Mesodermal cell (in vitro differentiated cells): ENCODE measurements around the gene ISY1.

Source experiments
- H3K27ac ChIP-seq: 2 replicates; pipeline ENCODE4 v1.7.0; 2013; ENCODE audit warnings: mild to moderate bottlenecking, low read depth, low read length, moderate library complexity; ENCODE audit not compliant: severe bottlenecking
- H3K36me3 ChIP-seq: 2 replicates; pipeline ENCODE4 v1.7.1; 2013; ENCODE audit warnings: mild to moderate bottlenecking, low read length, moderate library complexity; ENCODE audit not compliant: control insufficient read depth, insufficient read depth
- H3K4me1 ChIP-seq: one replicate; pipeline ENCODE4 v1.7.1; 2013; ENCODE audit warnings: mild to moderate bottlenecking, low read length; ENCODE audit not compliant: insufficient read depth, control insufficient read depth, poor library complexity, severe bottlenecking
- H3K4me3 ChIP-seq: 2 replicates; pipeline ENCODE4 v1.7.0; 2013; ENCODE audit warnings: low read length, control low read depth, mild to moderate bottlenecking; ENCODE audit not compliant: insufficient read depth, poor library complexity, severe bottlenecking; ENCODE audit errors: extremely low read depth
- H3K9me3 ChIP-seq: 2 replicates; pipeline ENCODE4 v1.7.1; 2013; ENCODE audit warnings: mild to moderate bottlenecking, low read length, moderate library complexity; ENCODE audit not compliant: control insufficient read depth
- WGBS, 2 experiments: methylation state at CpG; one replicate each; pipeline ENCODE4 v1.1.5; 2013; ENCODE audit warnings: missing lambda C conversion rate in 2 of 2; ENCODE audit not compliant: insufficient coverage in 2 of 2; 5-methylcytosine and 5-hydroxymethylcytosine counted together

ISY1 gene

DNA sequence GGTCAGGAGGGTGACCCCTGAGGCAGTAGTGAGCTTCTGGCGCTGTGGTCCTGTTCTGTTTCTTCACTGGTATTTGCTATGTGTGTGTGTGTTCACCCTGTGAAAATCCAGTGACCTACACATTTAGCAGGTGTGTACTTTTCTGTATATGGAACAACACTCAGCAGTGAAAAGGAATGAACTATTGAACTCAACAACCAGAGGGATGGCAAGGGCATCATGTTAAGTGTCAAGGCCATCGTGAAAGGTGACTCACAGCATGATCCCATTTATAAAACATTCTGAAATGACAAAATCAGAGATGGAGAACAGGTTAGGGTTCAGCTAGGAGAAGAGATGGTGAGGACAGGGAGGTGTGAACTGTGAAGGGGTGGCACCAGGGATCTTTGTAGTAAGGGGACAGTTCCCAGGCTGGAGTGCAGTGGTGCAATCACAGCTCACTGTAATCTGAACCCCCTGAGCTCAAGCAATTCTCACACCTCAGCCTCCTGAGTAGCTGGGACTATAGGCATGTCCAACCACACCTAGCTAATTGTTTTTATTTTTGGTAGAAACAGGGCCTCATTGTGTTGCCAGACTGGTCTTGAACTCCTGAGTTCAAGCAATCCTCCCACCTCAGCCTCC lies 29.3 kb downstream of the ISY1 start:
- WGBS, 2 experiments, result 100% methylated on average over 1 of the region's 2 CpGs
- Histone ChIP-seq H3K27ac (no peak overlapping the region), H3K9me3 (no peaks in the 10 kb centered on the region), H3K36me3 (peaks cover 83% of the 10 kb centered on the region), H3K4me3 (no peak overlapping the region), H3K4me1 (no peaks in the 10 kb centered on the region)

DNA sequence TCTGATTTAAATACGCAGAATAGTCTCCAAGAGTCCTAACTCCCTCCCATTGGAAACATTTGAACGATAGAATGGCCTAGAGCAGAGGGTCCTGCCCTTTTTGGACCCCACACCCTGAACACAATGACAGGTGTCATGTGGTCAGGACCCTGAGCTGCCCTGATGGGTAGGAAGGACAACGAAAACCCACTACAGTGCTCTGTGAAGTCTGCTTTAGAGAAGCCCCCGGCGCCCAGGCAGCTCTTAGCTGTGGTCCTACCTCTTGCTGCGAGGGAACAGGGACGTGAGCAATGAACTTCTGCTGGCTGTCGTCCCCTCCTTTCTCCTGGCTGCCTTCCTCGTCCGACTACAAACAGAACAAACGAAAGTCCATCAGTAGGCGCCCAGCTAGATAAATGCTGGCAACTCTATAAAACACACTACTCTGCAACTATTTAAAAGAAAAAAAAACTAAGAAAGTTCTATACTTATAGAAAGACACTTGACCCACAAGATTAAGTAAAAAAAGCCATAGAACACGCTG lies 30.5 kb downstream of the ISY1 start:
- H3K4me1 ChIP-seq, result no peaks in the 10 kb centered on the region
- H3K4me3 ChIP-seq, result no peak overlapping the region
- peaks cover 75% of the 10 kb centered on the region for H3K36me3 ChIP-seq
- 91 to 95% methylated on average over 8 to 10 of the region's 13 CpGs for WGBS, 2 experiments
- H3K9me3 ChIP-seq, result no peaks in the 10 kb centered on the region
- H3K27ac ChIP-seq, result no peak overlapping the region

DNA sequence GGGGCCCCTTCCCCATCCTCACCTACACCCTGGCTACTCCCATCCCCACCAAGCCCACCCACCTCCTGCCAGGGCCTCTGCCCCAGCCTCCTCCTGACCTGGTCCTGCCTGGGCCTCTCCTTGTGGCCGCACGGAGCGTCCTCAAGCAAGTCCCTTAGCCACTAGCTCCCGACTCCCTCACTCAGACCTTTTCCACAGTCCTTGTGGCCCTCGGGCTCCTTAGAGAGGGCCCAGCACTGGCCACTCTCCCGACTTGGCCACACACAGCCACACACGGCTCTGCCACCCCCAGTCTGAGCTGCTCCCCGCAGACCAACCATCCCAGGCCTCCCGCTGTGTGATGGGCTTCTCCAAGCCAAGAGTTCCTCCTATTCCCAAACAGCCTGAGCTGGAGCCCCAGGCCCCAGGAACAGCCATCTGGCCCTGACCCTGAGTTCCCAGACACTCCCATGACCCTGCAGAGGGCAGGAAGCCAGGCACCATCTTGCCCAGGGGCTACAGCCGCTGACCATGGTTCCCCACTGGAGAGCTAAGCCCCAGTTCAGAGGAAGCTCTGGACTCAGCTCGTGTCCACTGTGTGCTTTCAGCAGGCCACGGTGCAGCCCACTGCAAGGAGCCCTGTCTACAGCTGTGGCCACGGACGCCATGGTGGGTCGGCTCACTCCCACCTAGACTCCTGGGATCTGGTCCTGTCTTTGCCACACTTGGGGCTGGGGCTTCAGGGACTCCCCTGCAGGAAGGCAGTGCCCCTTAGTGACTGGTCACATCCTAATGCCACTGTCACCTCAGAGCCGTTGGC lies 32.3 kb downstream of the ISY1 start:
- Histone ChIP-seq H3K36me3 (peaks cover 60% of the 10 kb centered on the region), H3K9me3 (no peaks in the 10 kb centered on the region), H3K4me1 (no peaks in the 10 kb centered on the region), H3K27ac (no peak overlapping the region), H3K4me3 (no peak overlapping the region)
- 95 to 98% methylated on average over 11 to 15 of the region's 16 CpGs for WGBS, 2 experiments

DNA sequence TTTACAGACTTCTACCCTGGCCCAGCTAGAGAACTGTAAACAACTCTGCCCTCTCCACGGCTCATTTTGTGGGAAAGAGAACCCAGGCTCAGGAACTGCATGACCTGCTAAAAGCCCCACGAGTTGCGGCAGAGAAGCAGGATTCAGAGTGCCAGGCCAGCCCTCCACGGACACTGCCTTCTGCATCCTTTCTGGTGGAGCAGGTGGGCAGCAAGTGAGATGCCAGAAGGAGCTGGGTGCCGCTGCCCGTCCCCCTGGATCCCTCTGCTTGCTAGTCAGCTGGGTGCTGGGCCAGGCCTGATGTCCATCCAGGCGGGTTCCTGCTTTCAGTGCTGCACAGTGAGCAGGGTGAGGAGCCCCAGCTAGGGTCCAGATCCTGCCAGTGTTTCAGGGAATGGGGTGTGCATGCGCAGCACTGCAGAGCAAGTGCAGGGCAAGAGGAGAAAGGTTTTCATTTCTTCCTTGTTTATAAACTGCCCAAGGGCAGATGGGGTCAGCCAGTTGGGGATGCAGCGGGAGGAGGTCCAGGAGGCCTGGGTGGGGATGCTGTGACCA lies 34.1 kb downstream of the ISY1 start:
- Histone ChIP-seq H3K9me3 (no peaks in the 10 kb centered on the region), H3K4me1 (no peaks in the 10 kb centered on the region), H3K4me3 (no peak overlapping the region), H3K27ac (no peak overlapping the region), H3K36me3 (peaks cover 42% of the 10 kb centered on the region)
- WGBS, 2 experiments, result 93% methylated on average over 8 to 9 of the region's 9 CpGs

DNA sequence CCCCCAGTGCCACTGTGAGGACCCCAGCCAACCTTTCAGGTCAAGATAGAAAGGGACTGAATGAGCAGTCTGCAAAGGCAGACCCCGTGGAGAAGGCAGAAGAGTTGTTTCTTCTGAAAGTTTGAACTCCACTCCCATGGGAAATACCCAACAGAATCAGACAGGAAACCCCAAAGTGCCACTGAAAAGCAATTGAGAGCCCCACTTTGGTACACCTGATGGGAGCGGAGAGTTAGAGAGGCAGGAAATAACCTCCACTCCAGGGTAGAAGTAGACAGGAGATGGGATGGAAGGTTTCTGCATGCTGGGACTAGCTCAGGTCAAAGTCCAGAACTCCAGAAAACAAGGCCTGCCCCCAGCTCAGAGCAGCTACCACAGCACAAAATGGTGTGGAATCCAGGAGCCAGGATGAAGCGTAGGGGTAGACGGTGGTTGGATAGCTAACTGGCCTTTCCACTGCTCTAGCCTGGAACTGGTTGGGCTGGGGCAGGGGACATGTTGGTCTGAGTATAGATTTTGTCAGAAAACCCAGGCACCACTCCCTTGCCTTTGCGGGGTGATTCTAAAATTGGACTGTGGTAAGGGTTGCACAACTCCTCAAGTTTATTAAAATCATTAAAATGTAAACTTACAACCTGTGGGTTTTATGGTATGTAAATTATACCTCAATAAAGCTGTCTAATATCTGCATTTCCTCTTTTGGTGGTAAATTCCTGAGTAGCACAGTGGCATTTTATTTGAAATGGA lies 37.4 kb downstream of the ISY1 start:
- peaks cover 10% of the 10 kb centered on the region for H3K36me3 ChIP-seq
- H3K9me3 ChIP-seq, result no peaks in the 10 kb centered on the region
- H3K4me3 ChIP-seq, result no peak overlapping the region
- H3K4me1 ChIP-seq, result peaks cover 15% of the 10 kb centered on the region
- 87 to 89% methylated on average over 3 of the region's 5 CpGs for WGBS, 2 experiments
- H3K27ac ChIP-seq, result no peak overlapping the region

DNA sequence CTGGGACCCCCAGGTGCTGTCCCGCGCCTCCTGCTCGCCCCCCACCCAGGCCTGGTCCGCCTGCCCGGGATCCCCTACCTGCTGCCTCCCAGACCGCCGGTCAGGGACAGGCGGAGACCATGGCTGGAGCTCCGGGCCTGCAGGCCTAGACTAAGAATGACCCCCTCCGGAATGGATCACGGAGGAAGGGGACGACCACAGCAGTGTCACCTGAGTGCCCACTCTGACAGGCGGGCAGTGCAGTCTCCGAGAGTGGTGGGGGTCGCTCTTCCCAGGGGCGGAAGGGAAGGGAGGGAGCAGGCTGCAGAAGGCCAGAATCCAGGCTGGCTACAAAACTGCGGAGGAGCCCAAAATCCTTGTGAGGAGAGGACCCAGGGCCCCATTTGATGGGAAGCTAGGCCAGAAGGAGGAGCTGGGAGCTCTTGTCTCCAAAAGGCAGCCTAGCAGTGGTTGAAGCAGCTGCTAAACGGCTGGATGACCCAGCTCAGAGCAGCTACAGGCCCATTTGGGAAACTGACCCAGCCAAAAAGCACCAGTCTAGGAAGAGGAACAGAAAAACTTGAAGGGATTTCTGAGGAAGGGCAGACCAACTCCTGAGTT lies 38.4 kb downstream of the ISY1 start:
- peaks cover 20% of the 10 kb centered on the region for H3K4me1 ChIP-seq
- peak overlapping the region; percentile 3 for H3K27ac ChIP-seq
- 24 to 29% methylated on average over 14 to 17 of the region's 18 CpGs for WGBS, 2 experiments
- peaks cover 16% of the 10 kb centered on the region for H3K36me3 ChIP-seq
- H3K4me3 ChIP-seq, result peak overlapping the region; percentile 34
- H3K9me3 ChIP-seq, result no peaks in the 10 kb centered on the region

DNA sequence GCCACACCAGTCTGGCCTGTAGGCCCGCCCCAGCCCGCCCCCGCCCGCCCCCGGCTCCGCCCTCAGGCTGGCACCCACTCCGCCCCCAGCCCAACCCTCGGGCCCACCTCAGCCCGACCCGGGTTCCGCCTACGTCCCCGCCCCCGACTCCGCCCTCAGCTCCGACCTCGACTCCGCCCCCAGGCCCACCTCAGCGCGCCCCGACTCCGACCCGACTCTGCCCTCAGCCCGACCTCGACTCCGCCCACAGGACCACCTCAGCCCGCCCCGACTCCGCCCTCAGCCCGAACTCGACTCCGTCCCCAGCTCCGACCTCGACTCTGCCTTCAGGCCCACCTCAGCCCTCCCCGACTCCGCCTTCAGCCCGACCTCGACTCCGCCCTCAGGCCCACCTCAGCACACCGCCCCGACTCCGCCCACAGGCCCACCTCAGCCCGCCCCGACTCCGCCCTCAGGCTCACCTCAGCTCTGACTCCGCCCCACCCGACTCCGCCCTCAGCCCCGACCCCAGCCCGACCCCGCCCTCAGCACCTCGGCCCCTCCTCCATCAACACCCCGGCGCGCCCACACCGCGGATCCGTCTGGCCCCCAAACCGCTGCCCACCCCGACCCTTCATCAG lies 39.0 kb downstream of the ISY1 start, which contains the start of gene RAB43:
RAB43 (minus strand) TSS at position 13 of the 620 bp plus-strand sequence. CDS start 315 bp downstream, outside the sequence.
- H3K36me3 ChIP-seq, result peaks cover 18% of the 10 kb centered on the region
- H3K9me3 ChIP-seq, result no peaks in the 10 kb centered on the region
- 0 to 1% methylated on average over 26 to 39 of the region's 60 CpGs for WGBS, 2 experiments
- peaks cover 26% of the 10 kb centered on the region for H3K4me1 ChIP-seq
- H3K27ac ChIP-seq, result peak within 1 kb of the TSS; percentile 51
- peak within 1 kb of the TSS; percentile 85 for H3K4me3 ChIP-seq

DNA sequence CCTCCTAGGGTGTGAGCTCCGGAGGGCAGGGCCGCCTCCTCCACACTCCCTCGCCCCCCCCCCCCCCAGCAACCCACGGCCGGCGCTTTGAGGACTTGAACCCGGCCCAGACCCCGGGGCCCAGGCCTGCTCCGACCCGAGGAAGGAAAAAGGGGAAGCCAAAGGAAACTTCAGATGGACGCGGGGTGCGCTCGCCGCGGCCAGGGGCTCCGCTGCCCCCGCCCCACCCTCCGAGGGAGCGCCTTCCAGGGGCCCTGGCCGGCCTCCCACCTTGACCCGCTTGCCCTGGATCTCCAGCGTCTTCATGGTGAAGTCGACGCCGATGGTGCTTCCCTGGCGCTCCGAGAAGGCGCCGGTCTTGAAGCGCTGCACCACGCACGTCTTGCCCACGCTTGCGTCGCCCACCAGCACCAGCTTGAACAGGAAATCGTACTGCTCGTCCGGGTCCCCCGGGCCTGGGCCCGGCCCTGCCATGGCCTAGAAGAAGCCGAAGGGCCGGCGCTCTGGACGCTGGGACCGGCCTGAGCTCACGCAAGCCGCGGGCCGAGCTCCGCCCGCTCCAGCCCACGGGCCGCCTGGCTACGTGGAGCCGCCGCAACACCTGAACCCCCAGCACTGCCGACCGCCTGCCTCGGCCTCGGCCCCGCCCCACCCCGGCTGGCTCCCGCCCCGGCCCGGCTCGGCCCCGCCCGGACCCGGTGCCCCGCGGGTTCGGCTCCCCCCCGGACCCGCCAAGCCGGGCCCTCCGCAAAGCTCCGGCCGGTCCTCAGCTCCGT lies 39.7 kb downstream of the ISY1 start:
- H3K36me3 ChIP-seq, result peaks cover 18% of the 10 kb centered on the region
- 0% methylated on average over 36 to 58 of the region's 80 CpGs for WGBS, 2 experiments
- peak overlapping the region; percentile 51 for H3K27ac ChIP-seq
- H3K9me3 ChIP-seq, result no peaks in the 10 kb centered on the region
- peaks cover 33% of the 10 kb centered on the region for H3K4me1 ChIP-seq
- peak overlapping the region; percentile 85 for H3K4me3 ChIP-seq

DNA sequence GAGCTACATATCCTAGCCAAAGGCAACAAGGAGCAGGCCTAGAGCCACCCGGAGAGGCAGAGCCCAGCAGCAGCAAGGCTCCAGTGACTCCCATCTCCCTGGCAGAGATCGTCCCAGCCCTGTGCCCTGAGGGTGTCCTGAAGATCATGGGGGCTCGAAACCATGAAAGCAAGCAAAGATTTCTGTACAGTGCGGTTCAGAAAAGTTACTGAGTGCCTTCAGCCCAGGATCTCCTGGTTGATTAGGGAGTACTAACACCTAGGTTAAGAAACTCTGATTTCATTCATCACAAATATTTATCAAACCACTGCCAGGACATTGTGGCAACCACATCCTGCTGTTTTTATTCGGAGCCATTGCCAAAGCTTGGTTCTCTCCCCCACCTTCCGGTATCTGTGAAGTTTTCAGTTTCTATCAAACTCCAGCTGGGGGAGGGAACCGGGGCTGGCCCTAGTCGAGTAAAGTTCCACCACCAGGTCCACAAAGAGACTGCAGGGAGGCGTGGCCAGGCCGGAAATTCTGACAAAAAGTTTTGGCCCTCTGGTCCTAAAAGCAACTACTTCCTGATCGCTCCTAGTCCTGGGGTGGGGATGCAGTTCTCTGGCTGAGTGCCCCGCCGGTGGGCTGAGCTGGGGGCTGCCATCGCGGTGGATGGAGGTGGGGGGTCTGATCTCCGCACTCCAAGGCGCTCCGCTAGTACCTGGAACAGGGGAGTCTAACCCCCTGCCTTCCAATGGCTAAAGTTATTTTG lies 40.4 kb downstream of the ISY1 start:
- H3K4me3 ChIP-seq, result peak overlapping the region; percentile 85
- peaks cover 19% of the 10 kb centered on the region for H3K36me3 ChIP-seq
- WGBS, 2 experiments, result 8 to 11% methylated on average over 11 to 14 of the region's 18 CpGs
- H3K27ac ChIP-seq, result peak overlapping the region; percentile 51
- peaks cover 39% of the 10 kb centered on the region for H3K4me1 ChIP-seq
- no peaks in the 10 kb centered on the region for H3K9me3 ChIP-seq
